Upper lobe of left lung (tissue), 6 donors: Measurements from ENCODE around the gene MYLK. TPM values are rescaled to one million over a fixed set of nuclear protein-coding genes. Genes with fewer than 3 reads are reported as not detected.

ENCODE experiments used
- ATAC-seq, 2 donors: fragments of 200-7000 bp; cut with Tn5 transposase; one replicate each; pipeline ENCODE4 v1.9.1; 2022; ENCODE audit warnings: mild to moderate bottlenecking in 2 of 2, moderate library complexity in 2 of 2; ENCODE audit not compliant: low FRiP score in 2 of 2
- DNase-seq, 2 donors: peaks; one replicate each; pipeline ENCODE4 v3.0.0-alpha.2; 2019 to 2020
- H3K27ac ChIP-seq, 4 donors: fragments of 200-600 bp; sonication (generic); one replicate each; pipeline ENCODE4 v1.5.1; 2016 to 2019
- H3K27me3 ChIP-seq, 4 donors: fragments of 200-600 bp; sonication (generic); one replicate each; pipeline ENCODE4 v1.5.1; 2017 to 2019
- H3K36me3 ChIP-seq, 4 donors: fragments of 200-600 bp; sonication (generic); one replicate each; pipeline ENCODE4 v1.5.1; 2016 to 2019
- H3K4me1 ChIP-seq, 4 donors: fragments of 200-600 bp; sonication (generic); one replicate each; pipeline ENCODE4 v1.5.1; 2018 to 2019
- H3K4me3 ChIP-seq, 4 donors: fragments of 200-600 bp; sonication (generic); one replicate each; pipeline ENCODE4 v1.5.1; 2017 to 2019; ENCODE audit warnings: mild to moderate bottlenecking in 2 of 4, moderate library complexity in 1 of 4
- H3K9me3 ChIP-seq, 4 donors: fragments of 200-600 bp; sonication (generic); one replicate each; pipeline ENCODE4 v1.5.1; 2018 to 2019
- CTCF ChIP-seq, 6 experiments: fragments of 450-650 bp in 4 of 6; fragments of 200-600 bp in 2 of 6; sonication (generic) in 2 of 6; IDR thresholded peaks; one replicate each; pipeline ENCODE4 v1.5.1; 2016 to 2019; ENCODE audit warnings: antibody characterized with exemption in 6 of 6
- EP300 ChIP-seq, 4 donors: sonication (generic); formaldehyde crosslinking; IDR thresholded peaks; one replicate each; pipeline ENCODE4 v1.5.1; 2017; ENCODE audit warnings: antibody characterized with exemption in 4 of 4, control low read depth in 2 of 4
- POLR2A ChIP-seq, 4 donors: fragments of 450-650 bp; IDR thresholded peaks; one replicate each; pipeline ENCODE4 v1.5.1; 2016 to 2017; ENCODE audit warnings: antibody characterized with exemption in 4 of 4, mild to moderate bottlenecking in 2 of 4
- POLR2AphosphoS5 ChIP-seq, 2 donors: sonication (generic); formaldehyde crosslinking; IDR thresholded peaks; one replicate each; pipeline ENCODE4 v1.5.1; 2017; ENCODE audit warnings: antibody characterized with exemption in 2 of 2
- WGBS, 2 donors: methylation state at CpG; one replicate each; pipeline ENCODE4 v1.1.5; 2017 to 2018; 5-methylcytosine and 5-hydroxymethylcytosine counted together
- total RNA-seq, 6 donors: library from RNA; depleted of rRNA in 4 of 6; stranded (reverse); fragments of >200 nt in 4 of 6; gene quantifications; one replicate each; pipeline versions ENCODE4 v1.1.0 to v1.2.1, GENCODE V29; 2016 to 2021
- donor health status: DM: no; HTN: no; CAD: no; lungs with moderate emphysema.
- donor health status: DM: no; HTN: yes; CAD: no; lungs with severe emphysema.

The MYLK gene
- total RNA-seq, 6 donors from 2014 or later: 105 to 378 (median 160) TPM

- H3K27me3 ChIP-seq: no peaks in the 10 kb centered on the region
- no peak overlapping the region for H3K27ac ChIP-seq
- ATAC-seq (no peak), DNase-seq (no peak)
- no peaks in the 10 kb centered on the region for H3K9me3 ChIP-seq
- 90 to 92% methylated on average over 4 of the region's 4 CpGs for WGBS, 2 donors
- H3K4me1 ChIP-seq: no peaks in the 10 kb centered on the region
- no peak overlapping the region for H3K4me3 ChIP-seq
- no peaks in the 10 kb centered on the region for H3K36me3 ChIP-seq
- TF ChIP-seq POLR2A (IDR thresholded peaks at IDR 0.05) (no peak), EP300 (IDR thresholded peaks at IDR 0.05) (no peak), POLR2AphosphoS5 (IDR thresholded peaks at IDR 0.05) (no peak), CTCF (IDR thresholded peaks at IDR 0.05) (no peak)
Observed at GRCh38 chr3:123730829-123731228, 153.3 kb downstream of the MYLK start.

- Histone ChIP-seq H3K27me3 (no peaks in the 10 kb centered on the region), H3K4me3 (no peak overlapping the region), H3K27ac (no peak overlapping the region), H3K36me3 (no peaks in the 10 kb centered on the region), H3K4me1 (no peaks in the 10 kb centered on the region), H3K9me3 (no peaks in the 10 kb centered on the region)
- 92 to 93% methylated on average over 3 of the region's 3 CpGs for WGBS, 2 donors
- DNase-seq (no peak), ATAC-seq (no peak)
- TF ChIP-seq POLR2AphosphoS5 (IDR thresholded peaks at IDR 0.05) (no peak), CTCF (IDR thresholded peaks at IDR 0.05) (no peak), POLR2A (IDR thresholded peaks at IDR 0.05) (no peak), EP300 (IDR thresholded peaks at IDR 0.05) (no peak)
Observed at GRCh38 chr3:123728991-123729390, 155.1 kb downstream of the MYLK start.

GRCh38 chr3:123728014-123728413 is 156.1 kb downstream of the MYLK start:
- Histone ChIP-seq H3K27ac (no peak overlapping the region), H3K9me3 (no peaks in the 10 kb centered on the region), H3K27me3 (no peaks in the 10 kb centered on the region), H3K4me3 (no peak overlapping the region), H3K4me1 (peaks cover 0 to 7% (median 3%) of the 10 kb centered on the region in 4 donors), H3K36me3 (no peaks in the 10 kb centered on the region)
- 71 to 77% methylated on average over 2 of the region's 2 CpGs for WGBS, 2 donors
- ATAC-seq: no peak
- DNase-seq: no peak
- TF ChIP-seq POLR2AphosphoS5 (IDR thresholded peaks at IDR 0.05) (no peak), EP300 (IDR thresholded peaks at IDR 0.05) (no peak), POLR2A (IDR thresholded peaks at IDR 0.05) (no peak), CTCF (IDR thresholded peaks at IDR 0.05) (no peak)

- H3K4me1 ChIP-seq: peaks cover 0 to 7% (median 3%) of the 10 kb centered on the region in 4 donors
- peak overlapping the region in 1 of 4 donors; percentile 14 for H3K27ac ChIP-seq
- H3K9me3 ChIP-seq: no peaks in the 10 kb centered on the region
- H3K4me3 ChIP-seq: no peak overlapping the region
- DNase-seq (peak in 1 of 2 donors; percentile 36), ATAC-seq (no peak)
- no peaks in the 10 kb centered on the region for H3K36me3 ChIP-seq
- no peak for TF ChIP-seq POLR2AphosphoS5 (IDR thresholded peaks at IDR 0.05)
- TF ChIP-seq EP300 (IDR thresholded peaks at IDR 0.05): no peak
- TF ChIP-seq CTCF (IDR thresholded peaks at IDR 0.05): no peak
- TF ChIP-seq POLR2A (IDR thresholded peaks at IDR 0.05): no peak
- H3K27me3 ChIP-seq: no peaks in the 10 kb centered on the region
- 79 to 84% methylated on average over 8 to 11 of the region's 11 CpGs for WGBS, 2 donors
Observed at GRCh38 chr3:123725652-123726400, 158.3 kb downstream of the MYLK start.

GRCh38 chr3:123724306-123724705 is 159.8 kb downstream of the MYLK start:
- 7 to 11% methylated on average over 3 of the region's 3 CpGs for WGBS, 2 donors
- TF ChIP-seq POLR2AphosphoS5 (IDR thresholded peaks at IDR 0.05): no peak
- TF ChIP-seq POLR2A (IDR thresholded peaks at IDR 0.05): no peak
- no peak for TF ChIP-seq CTCF (IDR thresholded peaks at IDR 0.05)
- no peak for TF ChIP-seq EP300 (IDR thresholded peaks at IDR 0.05)
- no peak for ATAC-seq
- no peak overlapping the region for H3K27ac ChIP-seq
- no peaks in the 10 kb centered on the region for H3K9me3 ChIP-seq
- DNase-seq: no peak
- H3K4me1 ChIP-seq: peaks cover 5 to 9% (median 7%) of the 10 kb centered on the region in 4 donors
- H3K27me3 ChIP-seq: no peaks in the 10 kb centered on the region
- H3K4me3 ChIP-seq: no peak overlapping the region
- no peaks in the 10 kb centered on the region for H3K36me3 ChIP-seq
